Putamen (tissue), 1 donor: ENCODE measurements around the gene SLC8B1.

Source experiments
- DNase-seq: peaks from one replicate; pipeline ENCODE4 v3.0.0-alpha.2; 2016; ENCODE audit warnings: low spot score

The SLC8B1 gene

DNA sequence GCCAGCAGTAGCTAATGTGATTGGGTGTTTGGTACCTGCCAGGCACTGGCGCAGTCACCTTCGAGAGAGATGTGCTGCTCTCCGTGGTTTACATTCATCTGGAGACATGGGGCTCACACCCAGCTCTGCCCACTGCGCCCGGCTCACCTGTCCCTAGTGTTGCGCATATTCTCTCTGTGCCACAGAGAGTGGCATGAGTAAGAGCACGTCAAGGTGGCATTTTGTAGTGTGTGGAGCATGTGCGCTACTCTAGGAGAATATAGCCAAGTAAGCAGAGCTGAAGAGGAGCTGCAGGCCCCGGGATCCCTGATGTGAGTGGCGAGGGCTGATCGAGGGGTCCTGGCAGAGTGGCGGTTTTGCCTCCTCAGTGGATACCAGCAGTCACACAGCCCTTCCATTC lies 66.8 kb downstream of the SLC8B1 start:
- DNase-seq = no peak

DNA sequence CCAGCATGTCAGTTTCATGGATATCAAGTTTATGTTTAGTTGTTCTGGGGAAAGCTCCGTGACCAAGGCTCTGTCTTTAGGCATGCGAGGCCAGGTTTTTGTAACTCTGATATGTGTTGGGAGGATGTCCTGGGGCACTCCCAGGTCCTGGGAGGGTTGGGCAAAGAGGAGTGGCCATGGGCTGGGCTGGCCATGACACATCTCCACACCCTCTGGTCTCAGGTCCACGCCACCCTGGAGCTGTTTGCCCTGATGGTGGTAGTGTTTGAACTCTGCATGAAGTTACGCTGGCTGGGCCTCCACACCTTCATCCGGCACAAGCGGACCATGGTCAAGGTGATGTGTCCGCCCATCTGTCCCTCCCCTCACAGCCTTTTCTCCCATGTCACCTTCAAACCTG lies 67.3 kb downstream of the SLC8B1 start:
- DNase-seq = no peak

DNA sequence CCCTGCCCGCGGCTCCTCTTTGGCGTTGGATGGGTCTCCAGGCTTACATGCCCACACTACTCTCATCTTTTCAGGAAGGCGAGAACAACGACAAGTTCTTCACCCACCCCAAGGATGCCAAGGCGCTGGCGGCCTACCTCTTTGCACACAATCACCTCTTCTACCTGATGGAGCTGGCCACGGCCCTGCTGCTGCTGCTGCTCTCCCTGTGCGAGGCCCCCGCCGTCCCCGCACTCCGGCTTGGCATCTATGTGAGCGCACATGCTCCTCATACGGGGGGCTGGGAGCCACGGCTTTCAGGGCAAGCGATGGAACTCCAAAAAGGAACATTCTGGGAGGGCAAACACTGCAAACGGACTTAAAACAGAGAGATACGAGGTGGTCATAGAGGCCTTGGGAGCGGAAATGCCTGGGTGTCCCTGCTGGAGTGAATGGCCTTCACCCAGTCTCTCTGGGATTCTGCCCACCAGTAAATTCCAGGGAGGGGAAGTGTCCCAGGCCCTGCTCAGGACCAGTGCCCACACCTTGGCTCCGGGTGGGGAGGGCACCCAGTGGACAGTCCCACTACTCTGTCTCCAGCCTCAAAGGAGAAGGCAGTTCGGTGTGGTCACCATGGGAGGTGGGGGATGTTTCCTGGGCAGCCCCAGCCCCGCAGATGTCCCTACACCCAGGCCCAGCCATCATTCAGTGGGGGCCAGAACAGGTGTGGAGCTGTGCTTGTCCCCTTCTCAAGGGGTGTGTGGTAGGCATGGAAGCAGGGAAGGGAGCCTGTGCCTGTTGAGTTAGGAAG lies 68.6 kb downstream of the SLC8B1 start:
- DNase-seq = no peak

DNA sequence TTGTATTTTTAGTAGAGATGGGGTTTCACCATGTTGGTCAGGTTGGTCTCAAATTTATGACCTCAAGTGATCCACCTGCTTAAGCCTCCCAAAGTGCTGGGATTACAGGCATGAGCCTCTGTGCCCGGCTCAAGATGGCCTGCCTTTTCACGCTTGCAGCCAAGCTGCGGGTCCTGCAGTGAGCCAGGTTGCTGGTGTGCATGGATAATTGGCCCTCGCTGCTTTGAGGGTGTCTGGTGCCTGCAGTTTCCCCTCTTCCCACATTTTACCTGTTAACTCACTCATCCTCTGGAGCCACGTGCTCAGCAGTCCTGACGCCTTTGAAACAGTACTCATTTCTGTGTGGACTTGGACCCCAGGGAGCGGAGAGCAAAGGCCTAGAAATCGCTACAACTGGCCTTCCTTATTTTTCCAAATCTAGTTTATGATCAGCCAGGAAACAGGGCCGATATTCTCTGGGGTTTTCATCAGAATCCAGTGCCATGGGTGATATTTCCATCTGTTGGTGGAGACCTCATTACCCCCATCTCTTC lies 71.4 kb downstream of the SLC8B1 start:
- DNase-seq = no peak

DNA sequence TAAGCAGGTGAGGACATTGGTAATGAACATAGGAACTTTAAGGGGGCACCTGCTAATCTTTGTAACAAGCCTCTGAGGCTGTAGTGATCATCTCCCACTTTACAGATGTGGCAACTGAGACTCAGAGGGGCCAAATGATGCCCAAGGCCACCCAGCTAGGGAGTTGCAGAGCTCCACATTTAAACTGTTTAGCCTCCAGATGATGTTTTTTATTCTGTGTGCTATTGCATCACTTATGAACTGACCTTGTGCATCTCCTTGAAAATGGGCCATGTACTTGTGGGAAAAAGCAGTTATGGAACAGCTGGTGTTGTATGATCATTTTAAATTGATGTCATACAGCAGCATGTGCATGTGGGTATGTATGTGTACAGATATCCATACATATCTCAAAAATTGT lies 72.2 kb downstream of the SLC8B1 start:
- no peak for DNase-seq

DNA sequence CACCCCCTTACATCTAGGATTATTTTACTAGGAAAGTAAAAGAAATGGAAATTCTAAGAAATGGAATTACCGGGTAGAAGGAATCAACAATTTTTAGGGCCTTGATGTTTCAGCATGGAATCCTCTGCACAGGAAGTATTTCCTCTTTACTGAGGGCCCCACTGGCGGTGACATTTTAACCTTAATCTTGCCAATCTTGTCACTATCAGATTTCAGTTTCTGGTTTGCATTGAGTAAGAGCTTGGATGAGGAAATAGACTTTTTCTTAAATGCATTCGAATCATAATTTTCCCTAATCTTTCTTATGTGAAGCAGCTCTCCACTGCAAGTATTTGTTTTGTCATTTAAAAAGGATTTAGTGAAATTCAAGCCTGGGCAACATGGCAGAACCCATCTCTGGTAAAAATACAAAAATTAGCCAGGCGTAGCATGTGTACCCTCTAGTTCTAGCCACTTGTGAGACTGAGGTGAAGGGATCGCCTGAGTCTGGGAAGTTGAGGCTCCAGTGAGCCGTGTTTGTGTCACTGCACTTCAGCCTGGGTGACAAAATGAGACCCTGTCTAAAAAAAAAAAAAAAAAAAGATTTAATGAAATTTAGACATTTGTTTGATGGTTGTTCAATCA lies 73.0 kb downstream of the SLC8B1 start:
- DNase-seq = no peak

DNA sequence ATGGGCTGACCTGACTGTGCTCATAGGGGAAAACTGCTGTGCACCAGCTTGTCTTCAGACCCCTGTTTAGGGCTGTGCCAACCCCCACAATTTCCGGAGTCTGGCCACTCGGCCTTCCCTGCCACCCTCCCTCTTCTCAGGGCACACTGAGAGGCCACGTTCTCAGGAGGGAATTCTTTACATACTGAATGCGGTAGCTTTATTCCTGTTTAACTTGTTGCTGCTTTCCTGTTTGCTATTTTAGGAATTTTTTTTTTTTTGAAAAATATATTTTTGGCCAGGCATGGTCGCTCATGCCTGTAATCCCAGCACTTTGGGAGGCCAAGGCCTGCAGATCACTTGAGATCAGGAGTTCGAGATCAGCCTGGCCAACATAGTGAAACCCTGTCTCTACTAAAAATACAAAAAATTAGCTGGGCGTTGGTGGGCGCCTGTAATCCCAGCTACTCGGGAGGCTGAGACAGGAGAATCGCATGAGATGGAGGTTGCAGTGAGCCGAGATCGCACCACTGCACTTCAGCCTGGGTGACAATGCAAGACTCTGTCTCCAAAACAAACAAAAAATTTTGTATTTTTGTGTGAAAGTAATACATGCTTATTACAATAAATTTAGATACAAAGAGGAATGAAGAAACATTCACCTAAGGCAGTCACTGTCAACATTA lies 74.1 kb downstream of the SLC8B1 start:
- DNase-seq = no peak

DNA sequence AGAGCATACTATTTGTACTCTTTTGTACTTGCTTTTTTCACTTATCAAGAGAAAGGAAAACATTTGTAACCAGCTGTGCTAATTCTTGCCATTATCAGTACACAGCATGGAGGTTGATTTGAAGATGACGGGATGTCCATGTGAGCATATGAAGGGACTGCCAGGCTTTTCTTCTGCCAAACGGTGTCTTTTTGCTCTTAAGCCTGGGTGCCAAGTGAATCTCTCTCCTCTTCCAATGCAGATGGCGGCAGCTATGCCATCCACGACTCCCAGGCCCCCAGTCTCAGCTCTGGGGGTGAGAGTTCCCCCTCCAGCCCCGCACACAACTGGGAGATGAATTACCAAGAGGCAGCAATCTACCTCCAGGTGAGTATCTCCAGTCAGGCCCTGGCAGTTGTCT lies 74.8 kb downstream of the SLC8B1 start:
- DNase-seq = no peak

DNA sequence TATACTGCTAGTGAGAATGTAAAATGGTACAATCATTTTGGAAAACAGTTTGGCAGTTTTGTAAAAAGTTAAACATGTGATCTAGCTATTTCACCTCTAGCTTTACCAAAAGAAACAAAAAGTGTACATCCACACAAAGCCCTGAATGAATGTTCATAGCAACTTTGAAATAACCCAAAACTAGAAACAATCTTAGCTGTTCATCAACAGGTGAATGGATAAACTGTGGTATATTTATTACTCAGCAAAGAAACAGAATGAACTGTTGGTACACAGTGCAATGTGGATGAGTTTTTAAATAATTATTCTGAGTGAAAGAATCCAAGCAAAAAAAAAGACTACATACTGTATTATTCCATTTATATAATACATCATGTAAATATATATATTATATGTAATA lies 77.3 kb downstream of the SLC8B1 start:
- no peak for DNase-seq

DNA sequence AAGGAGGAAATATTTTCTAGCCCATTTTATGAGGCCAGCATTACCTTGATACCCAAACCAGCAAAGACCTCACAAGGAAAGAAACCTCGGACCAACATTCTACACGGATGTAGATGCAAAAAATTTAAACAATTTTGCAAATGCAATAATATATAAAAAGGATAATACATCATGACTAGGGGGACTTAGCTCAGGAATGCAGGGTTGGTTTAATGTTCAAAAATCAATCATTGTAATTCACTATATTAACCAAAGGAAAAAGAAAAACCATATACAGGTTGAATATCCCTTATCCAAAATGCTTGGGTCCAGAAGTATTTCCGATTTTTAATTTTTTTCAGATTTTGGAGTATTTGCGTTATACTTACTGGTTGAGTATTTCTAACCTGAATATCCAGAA lies 80.6 kb downstream of the SLC8B1 start:
- DNase-seq = no peak

DNA sequence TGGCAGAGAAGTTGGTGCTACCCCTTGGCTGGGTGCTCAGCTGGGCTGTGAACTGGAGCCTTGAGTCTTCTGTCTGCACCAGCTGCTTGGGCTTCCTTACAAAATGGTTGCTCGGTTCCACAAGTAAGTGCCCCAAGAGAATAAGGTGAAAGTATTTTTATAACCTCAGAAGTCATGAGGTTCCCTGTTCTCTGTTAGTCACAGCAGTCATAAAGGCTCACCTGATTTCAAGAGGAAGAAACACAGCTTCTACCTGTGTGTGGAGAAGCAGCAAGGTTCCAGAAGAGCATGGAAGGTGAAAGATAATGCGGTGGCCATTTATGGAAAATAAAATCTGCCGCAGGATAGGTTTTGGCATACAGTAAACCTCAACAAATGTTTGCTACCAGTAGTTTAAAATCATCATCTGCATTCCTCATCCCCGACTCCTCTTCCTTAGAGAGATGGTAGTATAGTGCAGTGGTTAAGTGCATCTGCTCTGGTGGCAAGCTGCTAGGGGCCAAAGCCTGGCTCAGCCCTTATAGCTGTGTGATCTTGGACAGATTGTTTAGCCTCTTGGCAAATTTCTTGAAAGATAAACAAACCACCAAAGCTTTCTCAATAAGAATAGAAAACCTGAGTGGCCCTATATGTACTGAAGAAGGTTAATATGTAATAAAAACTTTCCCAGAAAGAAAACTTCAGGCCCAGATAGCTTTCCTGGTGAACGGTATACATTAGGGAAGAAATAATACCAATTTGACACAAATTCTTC lies 81.2 kb downstream of the SLC8B1 start:
- DNase-seq = no peak

DNA sequence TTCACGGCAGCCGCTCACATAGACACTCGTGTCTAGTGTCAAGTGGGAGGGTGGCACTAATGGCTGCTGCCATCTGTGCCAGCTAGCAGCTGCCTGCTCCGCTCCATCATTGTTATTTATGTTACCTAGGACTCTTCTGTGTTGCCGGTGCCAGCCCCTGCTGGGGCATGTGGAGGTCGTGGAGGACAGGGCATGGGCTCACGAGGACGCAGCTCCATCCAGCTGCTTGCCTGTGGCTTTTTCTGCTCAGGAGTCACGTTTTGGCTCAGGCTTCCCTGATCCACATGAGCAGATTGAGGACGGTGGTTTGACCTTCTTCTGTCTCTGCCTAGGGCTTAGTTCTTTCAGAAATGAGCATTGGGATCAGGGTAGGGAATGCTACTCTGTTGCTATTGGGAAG lies 82.4 kb downstream of the SLC8B1 start:
- no peak for DNase-seq

DNA sequence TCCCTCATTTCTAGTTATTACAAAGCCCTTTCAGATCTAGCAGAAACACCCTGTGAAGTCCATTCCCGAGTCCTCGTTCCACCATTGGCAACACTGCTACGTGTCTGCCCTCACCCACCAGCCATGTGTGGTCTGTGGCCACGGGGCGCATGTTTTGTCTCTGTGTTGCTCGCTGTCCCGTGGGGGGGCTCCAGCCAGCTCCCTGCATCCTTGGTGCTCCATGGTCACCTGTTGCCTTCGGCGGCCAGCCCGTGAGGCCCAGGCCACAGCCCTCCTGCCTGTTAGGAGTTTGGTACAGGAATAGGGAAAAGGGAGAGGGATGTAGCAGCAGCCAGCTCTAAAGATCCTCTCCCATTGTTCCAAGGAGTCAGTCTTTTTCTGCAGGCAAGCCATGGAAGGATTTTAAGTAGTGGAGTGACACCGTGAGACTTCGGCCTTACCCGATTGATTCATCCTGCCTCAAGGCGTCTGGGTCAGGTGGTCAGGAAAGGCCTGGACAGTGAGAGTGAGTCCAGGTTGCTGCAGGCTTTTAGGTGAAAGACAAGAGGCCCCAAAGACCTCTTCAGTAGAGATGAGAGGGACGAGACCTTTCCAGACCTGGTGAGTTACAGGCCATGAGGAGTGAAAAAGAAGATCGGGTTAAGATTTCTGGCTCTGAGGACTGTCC lies 83.4 kb downstream of the SLC8B1 start:
- no peak for DNase-seq

DNA sequence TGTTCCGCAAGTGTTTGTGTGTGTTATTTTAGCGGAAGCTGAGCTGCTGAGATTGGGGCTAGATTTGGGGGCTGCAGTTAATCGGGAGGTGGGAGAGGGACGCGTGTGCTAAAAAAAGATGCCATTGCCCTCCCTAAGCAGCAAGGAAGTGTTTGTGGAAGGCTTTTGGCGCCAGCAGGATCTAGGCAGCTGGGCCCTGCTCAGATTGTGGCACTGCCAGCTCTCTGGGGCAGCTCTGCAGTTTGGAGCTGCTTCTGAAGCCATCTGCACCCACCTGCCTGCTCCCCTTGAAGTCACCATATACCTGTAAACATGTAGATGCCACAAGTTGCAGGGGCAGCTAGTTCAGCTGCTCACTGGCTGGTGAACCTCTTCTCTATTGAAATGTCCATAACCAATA lies 84.9 kb downstream of the SLC8B1 start:
- DNase-seq = no peak

DNA sequence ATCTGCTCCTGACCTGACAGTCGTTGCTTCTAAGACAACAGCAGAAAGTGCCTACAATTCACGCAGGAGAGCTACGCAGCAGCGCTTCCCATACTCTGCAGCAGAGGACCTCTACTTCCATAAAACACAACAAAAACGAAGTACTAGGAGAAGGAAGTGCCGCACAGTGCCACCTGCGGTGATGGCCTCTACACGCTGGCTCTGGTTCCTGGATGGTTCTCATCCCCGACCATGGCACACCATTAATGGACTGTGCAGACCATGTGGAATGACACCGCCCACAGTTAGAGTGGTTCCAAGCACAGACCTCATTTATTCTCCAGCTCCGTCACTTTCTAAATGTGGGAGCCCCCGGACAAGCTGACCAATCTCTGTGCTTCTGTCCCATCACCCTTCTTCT lies 85.4 kb downstream of the SLC8B1 start:
- DNase-seq = no peak

DNA sequence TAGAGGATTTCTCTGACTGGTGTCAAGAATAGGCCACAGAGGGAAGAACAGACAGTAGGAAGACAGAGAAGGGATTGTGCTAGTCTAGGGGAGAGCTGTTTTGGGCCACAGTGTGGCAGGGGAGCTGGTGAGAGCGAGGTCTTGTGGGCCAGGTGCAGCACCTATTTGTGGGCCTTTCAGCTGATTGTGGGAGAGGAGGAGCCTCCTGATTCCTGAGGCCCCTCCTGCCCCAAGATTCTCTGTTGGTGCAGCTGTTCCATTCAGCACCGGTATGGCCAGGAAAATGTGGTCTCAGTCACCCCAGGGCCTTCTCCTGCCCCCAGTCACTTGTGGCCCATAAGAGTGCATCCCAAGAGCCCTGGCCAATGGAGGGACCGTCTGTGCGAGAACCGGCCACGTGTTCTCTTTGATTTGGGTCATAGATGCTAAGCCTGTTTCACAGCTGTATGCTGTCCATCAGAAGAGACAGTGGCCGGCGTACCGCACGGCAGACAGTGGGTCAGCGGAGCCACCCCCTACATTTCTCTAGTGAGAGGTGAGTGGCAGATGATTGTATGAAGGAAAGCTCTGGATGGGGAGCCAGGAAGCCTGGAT lies 86.0 kb downstream of the SLC8B1 start:
- DNase-seq = no peak
